ENCODE data around the gene ZNF432. TPM values are rescaled to one million over a fixed set of nuclear protein-coding genes. Genes with fewer than 3 reads are reported as not detected.
"Not testable (repeated sequence)": the region's sequence is repeated elsewhere in the genome, so short reads cannot be mapped to it uniquely, and the experiment has no call there.

The ZNF432 gene
- total RNA-seq: 10 to 100 TPM in 2 of 4 donors, 1 to 10 TPM in 2; 6.0 to 18.1 (median 10.6) TPM

- 0% methylated on average over 13 to 18 of the region's 60 CpGs for WGBS, 2 donors (ENCODE audit: low coverage in 1 of 2)
- peaks cover 0 to 35% (median 0%) of the 10 kb centered on the region in 3 donors for H3K9me3 ChIP-seq
- peaks cover 0 to 21% (median 0%) of the 10 kb centered on the region in 3 donors for H3K4me1 ChIP-seq
- peaks cover 0 to 30% of the 10 kb centered on the region in 2 donors for H3K36me3 ChIP-seq
- no peaks in the 10 kb centered on the region for H3K27me3 ChIP-seq
- TF ChIP-seq CTCF (IDR thresholded peaks at IDR 0.05) (no peak), POLR2A (IDR thresholded peaks at IDR 0.05) (peak; percentile 29 to 52), POLR2AphosphoS5 (IDR thresholded peaks at IDR 0.05) (peak; percentile 74), EP300 (IDR thresholded peaks at IDR 0.05) (no peak)
- H3K27ac ChIP-seq: peak within 1 kb of the TSS; percentile 88 to 94 (median 92)
- peak; percentile 98 for ATAC-seq
- peak within 1 kb of the TSS; percentile 76 to 78 for H3K4me3 ChIP-seq
Measured at GRCh38 chr19:52048555-52049501, at the start of gene ZNF432. Gene ZNF432, minus strand, starts transcription at chr19:52048838. Its CDS starts 1,970 bp downstream, at chr19:52046868.

GRCh38 chr19:52096416-52096815 is 47.8 kb upstream of the ZNF432 start:
- WGBS, 2 donors (ENCODE audit: low coverage in 1 of 2): 97% methylated on average over 3 of the region's 3 CpGs; no CpG with 5 or more reads in 1 of the 2 donors
- not testable (repeated sequence) for H3K4me3 ChIP-seq, H3K27me3 ChIP-seq, ATAC-seq
- Histone ChIP-seq H3K27ac (peak overlapping the region; percentile 34 to 90 (median 81)), H3K4me1 (peaks cover 0 to 37% (median 15%) of the 10 kb centered on the region in 3 donors), H3K9me3 (peaks cover 0 to 23% (median 0%) of the 10 kb centered on the region in 3 donors), H3K36me3 (peaks cover 0 to 20% of the 10 kb centered on the region in 2 donors)

GRCh38 chr19:52095172-52096014 is 46.8 kb upstream of the ZNF432 start, which contains the start of gene ZNF841:
Gene ZNF841, minus strand, starts transcription at chr19:52095765. Its CDS starts 10,964 bp downstream, at chr19:52084801.
- peak; percentile 100 for ATAC-seq
- H3K27ac ChIP-seq: peak within 1 kb of the TSS; percentile 44 to 90 (median 81)
- peak within 1 kb of the TSS; percentile 70 to 95 for H3K4me3 ChIP-seq
- no peaks in the 10 kb centered on the region for H3K27me3 ChIP-seq
- H3K36me3 ChIP-seq: peaks cover 0 to 31% of the 10 kb centered on the region in 2 donors
- peaks cover 0 to 23% (median 0%) of the 10 kb centered on the region in 3 donors for H3K9me3 ChIP-seq
- H3K4me1 ChIP-seq: peaks cover 0 to 41% (median 15%) of the 10 kb centered on the region in 3 donors
- TF ChIP-seq POLR2A (IDR thresholded peaks at IDR 0.05): peak; percentile 27 to 55
- no peak for TF ChIP-seq EP300 (IDR thresholded peaks at IDR 0.05)
- TF ChIP-seq POLR2AphosphoS5 (IDR thresholded peaks at IDR 0.05): peak; percentile 81
- TF ChIP-seq CTCF (IDR thresholded peaks at IDR 0.05): peak in 1 of 4 experiments; percentile 29
- WGBS, 2 donors (ENCODE audit: low coverage in 1 of 2): 0 to 1% methylated on average over 32 to 33 of the region's 59 CpGs

GRCh38 chr19:52094526-52095130 is 46.0 kb upstream of the ZNF432 start:
- WGBS, 2 donors (ENCODE audit: low coverage in 1 of 2): 1 to 2% methylated on average over 6 to 8 of the region's 12 CpGs
- H3K4me1 ChIP-seq: peaks cover 0 to 41% (median 15%) of the 10 kb centered on the region in 3 donors
- ATAC-seq: no peak

More at GRCh38 chr19:52094526-52095130, 46.0 kb upstream of the ZNF432 start:
- Histone ChIP-seq H3K27ac (peak overlapping the region in 3 of 4 donors; percentile 76 to 90 (median 86)), H3K27me3 (no peaks in the 10 kb centered on the region), H3K9me3 (peaks cover 0 to 23% (median 0%) of the 10 kb centered on the region in 3 donors), H3K4me3 (peak overlapping the region; percentile 70 to 95), H3K36me3 (peaks cover 0 to 38% of the 10 kb centered on the region in 2 donors)
- TF ChIP-seq EP300 (IDR thresholded peaks at IDR 0.05) (no peak), POLR2AphosphoS5 (IDR thresholded peaks at IDR 0.05) (no peak), POLR2A (IDR thresholded peaks at IDR 0.05) (no peak), CTCF (IDR thresholded peaks at IDR 0.05) (no peak)

Data from gastroesophageal sphincter (tissue), 4 donors.